ENCODE measurements around the gene OR4N2. TPM values are rescaled to one million over a fixed set of nuclear protein-coding genes. Genes with fewer than 3 reads are reported as not detected.

The OR4N2 gene
- total and polyA plus RNA-seq, 2 donors from 2014 or later, result not detected

DNA sequence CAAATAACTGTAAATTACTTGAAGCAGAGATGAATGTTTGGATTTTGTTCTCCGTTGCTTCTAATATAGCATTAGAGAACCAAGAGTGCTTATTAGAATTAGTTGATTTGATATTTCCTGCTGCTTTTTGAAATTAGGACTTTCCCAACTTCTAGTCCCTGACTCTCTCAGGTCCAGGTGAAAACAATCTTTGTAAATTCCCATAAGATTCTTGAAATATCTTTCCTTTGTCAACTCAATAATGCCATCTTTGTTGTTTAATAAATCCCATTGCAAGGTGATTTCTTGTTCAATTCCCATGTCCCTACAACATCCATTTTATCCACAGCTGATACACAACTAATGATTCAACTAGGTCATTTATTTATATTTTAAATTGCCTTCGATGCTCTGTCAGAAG lies 71.3 kb downstream of the OR4N2 start, which contains the start of gene OR4K2:
Gene OR4K2, plus strand, starts transcription at position 301 of the 400 bp plus-strand sequence. CDS start 1,126 bp downstream, outside the sequence.
- Histone ChIP-seq H3K4me3 (ENCODE audit: low read length in 3 of 3) (no peak within 1 kb of the TSS), H3K9ac (ENCODE audit: low read length in 3 of 3) (no peak within 1 kb of the TSS), H3K27me3 (ENCODE audit: control insufficient read depth, insufficient read depth, low read length) (no peaks in the 10 kb centered on the region), H3K9me3 (ENCODE audit: control insufficient read depth in 2 of 3, insufficient read depth in 1 of 3, low read length in 3 of 3) (peaks cover 0 to 3% (median 0%) of the 10 kb centered on the region in 3 donors), H3K27ac (ENCODE audit: low read depth in 2 of 2, low read length in 2 of 2) (no peak within 1 kb of the TSS), H3K36me3 (ENCODE audit: control insufficient read depth in 2 of 3, insufficient read depth in 3 of 3, low read length in 3 of 3) (no peaks in the 10 kb centered on the region), H3K4me1 (ENCODE audit: control insufficient read depth in 2 of 3, insufficient read depth in 2 of 3, low read depth in 1 of 3, low read length in 3 of 3) (no peaks in the 10 kb centered on the region)
- intact Hi-C loops (cut with DNase I), result no loop called here
- no peak for TF ChIP-seq CTCF (IDR thresholded peaks at IDR 0.05; ENCODE audit: borderline replicate concordance, extremely low read depth, insufficient read depth)
- DNase-seq (no peak), FAIRE-seq (no peak)

GRCh38 chr14:19878029-19878642 lies 74.6 kb downstream of the OR4N2 start:
- no peaks in the 10 kb centered on the region for H3K4me1 ChIP-seq (ENCODE audit: control insufficient read depth in 2 of 3, insufficient read depth in 2 of 3, low read depth in 1 of 3, low read length in 3 of 3)
- H3K27ac ChIP-seq (ENCODE audit: low read depth in 2 of 2, low read length in 2 of 2), result no peak overlapping the region
- H3K9ac ChIP-seq (ENCODE audit: low read length in 3 of 3), result no peak overlapping the region
- peak; percentile 22 for TF ChIP-seq CTCF (IDR thresholded peaks at IDR 0.05; ENCODE audit: borderline replicate concordance, extremely low read depth, insufficient read depth)
- H3K4me3 ChIP-seq (ENCODE audit: low read length in 3 of 3), result no peak overlapping the region
- FAIRE-seq (peak; percentile 93), DNase-seq (no peak)
- no peaks in the 10 kb centered on the region for H3K36me3 ChIP-seq (ENCODE audit: control insufficient read depth in 2 of 3, insufficient read depth in 3 of 3, low read length in 3 of 3)
- intact Hi-C loops (cut with DNase I), result no loop called here
- peaks cover 0 to 7% (median 0%) of the 10 kb centered on the region in 3 donors for H3K9me3 ChIP-seq (ENCODE audit: control insufficient read depth in 2 of 3, insufficient read depth in 1 of 3, low read length in 3 of 3)
- H3K27me3 ChIP-seq (ENCODE audit: control insufficient read depth, insufficient read depth, low read length), result no peaks in the 10 kb centered on the region

Other genes starting within 250 kb of the OR4N2 start
- gene OR11H2, start 89.9 kb upstream of the OR4N2 start, total RNA-seq, result not detected
- not detected for gene OR11H2, start 89.9 kb upstream of the OR4N2 start, polyA plus RNA-seq (ENCODE audit: insufficient read depth, low read depth, low replicate concordance)
- not detected for gene OR4Q3, start 60.2 kb upstream of the OR4N2 start, total RNA-seq
- gene OR4Q3, start 60.2 kb upstream of the OR4N2 start, polyA plus RNA-seq (ENCODE audit: insufficient read depth, low read depth, low replicate concordance), result not detected
- not detected for gene OR4M1, start 30.3 kb upstream of the OR4N2 start, total RNA-seq
- not detected for gene OR4M1, start 30.3 kb upstream of the OR4N2 start, polyA plus RNA-seq (ENCODE audit: insufficient read depth, low read depth, low replicate concordance)
- not detected for gene OR4K2, start 71.4 kb downstream of the OR4N2 start, total RNA-seq
- gene OR4K2, start 71.4 kb downstream of the OR4N2 start, polyA plus RNA-seq (ENCODE audit: insufficient read depth, low read depth, low replicate concordance), result not detected
- not detected for gene OR4K5, start 116.8 kb downstream of the OR4N2 start, total RNA-seq
- not detected for gene OR4K5, start 116.8 kb downstream of the OR4N2 start, polyA plus RNA-seq (ENCODE audit: insufficient read depth, low read depth, low replicate concordance)
- not detected for gene OR4K1, start 127.1 kb downstream of the OR4N2 start, total RNA-seq
- not detected for gene OR4K1, start 127.1 kb downstream of the OR4N2 start, polyA plus RNA-seq (ENCODE audit: insufficient read depth, low read depth, low replicate concordance)
- not detected for gene OR4K15, start 171.8 kb downstream of the OR4N2 start, total RNA-seq
- gene OR4K15, start 171.8 kb downstream of the OR4N2 start, polyA plus RNA-seq (ENCODE audit: insufficient read depth, low read depth, low replicate concordance), result not detected
- not detected for gene OR4Q2, start 198.4 kb downstream of the OR4N2 start, total RNA-seq
- not detected for gene OR4Q2, start 198.4 kb downstream of the OR4N2 start, polyA plus RNA-seq (ENCODE audit: insufficient read depth, low read depth, low replicate concordance)
- gene OR4K14, start 215.5 kb downstream of the OR4N2 start, total RNA-seq, result not detected
- gene OR4K14, start 215.5 kb downstream of the OR4N2 start, polyA plus RNA-seq (ENCODE audit: insufficient read depth, low read depth, low replicate concordance), result not detected
- gene OR4K13, start 232.3 kb downstream of the OR4N2 start, total RNA-seq, result not detected
- not detected for gene OR4K13, start 232.3 kb downstream of the OR4N2 start, polyA plus RNA-seq (ENCODE audit: insufficient read depth, low read depth, low replicate concordance)